Measurements from ENCODE around the gene TAS2R13. TPM values are rescaled to one million over a fixed set of nuclear protein-coding genes. Genes with fewer than 3 reads are reported as not detected.

The TAS2R13 gene
- total RNA-seq, 1 donor from 2014 or later = 2.0 TPM

DNA sequence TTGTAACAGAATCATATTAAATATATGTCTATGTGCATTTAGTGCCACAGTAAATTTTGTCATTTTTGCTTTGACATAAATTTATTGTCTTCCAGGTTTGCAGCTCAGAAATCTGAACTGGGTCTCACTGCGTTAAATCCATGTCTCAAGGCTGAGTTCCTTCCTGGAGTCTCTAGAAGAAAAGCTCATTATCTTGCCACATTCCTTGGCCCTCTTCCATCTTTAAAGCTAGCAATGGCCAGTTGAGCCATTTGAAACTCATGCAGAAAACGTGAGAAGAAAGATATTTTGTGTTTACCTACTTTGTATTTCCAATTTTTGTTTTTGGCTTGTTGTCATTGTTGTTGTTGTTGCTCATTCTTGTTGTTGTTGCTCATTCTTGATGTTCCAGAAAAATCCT lies 36.0 kb downstream of the TAS2R13 start:
- Histone ChIP-seq H3K4me1 (no peaks in the 10 kb centered on the region), H3K27ac (no peak overlapping the region), H3K4me2 (no peak overlapping the region), H3K9ac (no peak overlapping the region), H3K4me3 (no peak overlapping the region), H3K9me3 (ENCODE audit: low read depth) (no peaks in the 10 kb centered on the region), H3K36me3 (peaks cover 4% of the 10 kb centered on the region), H3F3A (ENCODE audit: low read depth) (no peaks in the 10 kb centered on the region), H3K79me2 (ENCODE audit: low read depth) (no peaks in the 10 kb centered on the region), H4K20me1 (ENCODE audit: low read depth) (no peaks in the 10 kb centered on the region), H2AFZ (replicated peaks) (no peak overlapping the region), H3K27me3 (no peaks in the 10 kb centered on the region)
- no peak for DNase-seq (ENCODE audit: low spot score)
- Mint-ChIP-seq H3K27ac (no peak overlapping the region), H3K4me3 (no peak overlapping the region), H3K36me3 (peaks cover 6% of the 10 kb centered on the region), H3K27me3 (ENCODE audit: insufficient read depth, low read depth) (no peaks in the 10 kb centered on the region), H3K4me1 (no peaks in the 10 kb centered on the region), H3K9me3 (no peaks in the 10 kb centered on the region)
- TF ChIP-seq EZH2 (IDR thresholded peaks at IDR 0.05) = no peak

DNA sequence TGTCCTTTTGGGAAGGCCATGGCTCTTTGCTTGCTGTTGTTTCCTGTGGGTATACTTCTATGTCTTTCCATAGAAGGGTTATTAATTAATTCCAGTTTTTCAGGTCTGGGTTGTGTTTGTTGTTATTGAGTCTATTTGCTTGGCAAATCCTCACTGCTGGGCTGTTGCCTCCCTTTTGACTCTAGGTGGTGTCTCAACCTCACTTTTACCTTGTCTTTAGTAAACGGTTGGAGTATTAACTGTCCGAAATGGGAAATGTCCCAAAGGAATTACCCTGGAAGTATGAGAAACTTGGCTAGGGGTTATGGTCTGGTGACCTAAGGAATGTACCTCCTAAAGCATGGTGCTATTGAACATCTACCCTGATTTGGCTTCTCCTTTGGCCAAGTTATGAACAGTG lies 42.0 kb downstream of the TAS2R13 start:
- TF ChIP-seq EZH2phosphoT487 (IDR thresholded peaks at IDR 0.05) = no peak
- TF ChIP-seq, protein P1, sequence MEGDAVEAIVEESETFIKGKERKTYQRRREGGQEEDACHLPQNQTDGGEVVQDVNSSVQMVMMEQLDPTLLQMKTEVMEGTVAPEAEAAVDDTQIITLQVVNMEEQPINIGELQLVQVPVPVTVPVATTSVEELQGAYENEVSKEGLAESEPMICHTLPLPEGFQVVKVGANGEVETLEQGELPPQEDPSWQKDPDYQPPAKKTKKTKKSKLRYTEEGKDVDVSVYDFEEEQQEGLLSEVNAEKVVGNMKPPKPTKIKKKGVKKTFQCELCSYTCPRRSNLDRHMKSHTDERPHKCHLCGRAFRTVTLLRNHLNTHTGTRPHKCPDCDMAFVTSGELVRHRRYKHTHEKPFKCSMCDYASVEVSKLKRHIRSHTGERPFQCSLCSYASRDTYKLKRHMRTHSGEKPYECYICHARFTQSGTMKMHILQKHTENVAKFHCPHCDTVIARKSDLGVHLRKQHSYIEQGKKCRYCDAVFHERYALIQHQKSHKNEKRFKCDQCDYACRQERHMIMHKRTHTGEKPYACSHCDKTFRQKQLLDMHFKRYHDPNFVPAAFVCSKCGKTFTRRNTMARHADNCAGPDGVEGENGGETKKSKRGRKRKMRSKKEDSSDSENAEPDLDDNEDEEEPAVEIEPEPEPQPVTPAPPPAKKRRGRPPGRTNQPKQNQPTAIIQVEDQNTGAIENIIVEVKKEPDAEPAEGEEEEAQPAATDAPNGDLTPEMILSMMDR (IDR thresholded peaks at IDR 0.05) = peak; percentile 18
- no peak for DNase-seq (ENCODE audit: low spot score)
- Histone ChIP-seq H3K27ac (no peak overlapping the region), H3K79me2 (ENCODE audit: low read depth) (no peaks in the 10 kb centered on the region), H3K4me1 (no peaks in the 10 kb centered on the region), H3F3A (ENCODE audit: low read depth) (no peaks in the 10 kb centered on the region), H4K20me1 (ENCODE audit: low read depth) (no peaks in the 10 kb centered on the region), H2AFZ (replicated peaks) (no peak overlapping the region), H3K4me2 (no peak overlapping the region), H3K9ac (no peak overlapping the region), H3K9me3 (ENCODE audit: low read depth) (no peaks in the 10 kb centered on the region), H3K36me3 (no peaks in the 10 kb centered on the region), H3K4me3 (no peak overlapping the region), H3K27me3 (no peaks in the 10 kb centered on the region)
- Mint-ChIP-seq H3K4me1 (no peaks in the 10 kb centered on the region), H3K27me3 (ENCODE audit: insufficient read depth, low read depth) (no peaks in the 10 kb centered on the region), H3K27ac (no peak overlapping the region), H3K4me3 (no peak overlapping the region), H3K9me3 (no peaks in the 10 kb centered on the region), H3K36me3 (peaks cover 3% of the 10 kb centered on the region)

DNA sequence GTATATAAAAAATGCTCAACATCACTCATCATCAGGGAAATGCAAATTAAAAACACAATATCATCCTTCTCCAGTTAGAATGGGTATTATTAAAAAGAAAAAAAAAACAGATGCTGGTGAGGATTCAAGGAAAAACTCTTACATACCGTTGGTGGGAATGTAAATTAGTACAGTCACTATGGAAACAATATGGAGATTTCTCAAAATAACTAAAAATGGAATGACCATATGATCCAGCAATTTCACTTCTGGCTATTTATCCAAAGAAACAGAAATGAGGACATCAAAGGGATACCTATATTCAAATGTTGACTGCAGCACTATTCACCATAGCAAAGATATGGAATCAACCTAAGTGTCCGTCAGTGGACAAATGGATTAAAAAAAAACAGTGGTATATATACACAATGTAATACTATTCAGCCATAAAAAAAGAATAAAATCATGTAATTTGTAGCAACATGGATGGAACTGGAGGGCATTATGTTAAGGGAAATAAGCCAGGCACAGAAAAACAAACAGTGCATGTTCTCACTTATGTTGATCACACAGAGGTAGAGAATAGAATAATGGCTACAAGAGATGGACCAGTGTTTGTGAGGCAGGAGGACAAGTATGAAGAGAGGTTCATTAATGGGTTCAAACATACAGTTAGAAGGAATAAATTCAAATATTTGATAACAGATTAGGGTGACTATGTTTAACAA lies 45.7 kb downstream of the TAS2R13 start:
- no peaks in the 10 kb centered on the region for H4K20me1 ChIP-seq (ENCODE audit: low read depth)
- Mint-ChIP-seq H3K9me3 (peaks cover 4% of the 10 kb centered on the region), H3K27ac (no peak overlapping the region), H3K4me3 (no peak overlapping the region), H3K36me3 (peaks cover 11% of the 10 kb centered on the region), H3K4me1 (no peaks in the 10 kb centered on the region), H3K27me3 (ENCODE audit: insufficient read depth, low read depth) (no peaks in the 10 kb centered on the region)
- no peaks in the 10 kb centered on the region for H3K36me3 ChIP-seq
- H3K9ac ChIP-seq = no peak overlapping the region
- no peak for DNase-seq (ENCODE audit: low spot score)
- H2AFZ ChIP-seq (replicated peaks) = no peak overlapping the region
- H3K79me2 ChIP-seq (ENCODE audit: low read depth) = no peaks in the 10 kb centered on the region
- TF ChIP-seq EZH2 (IDR thresholded peaks at IDR 0.05) = no peak
- TF ChIP-seq, protein P1 (IDR thresholded peaks at IDR 0.05) = no peak
- no peak for TF ChIP-seq EZH2phosphoT487 (IDR thresholded peaks at IDR 0.05)
- H3K4me2 ChIP-seq = no peak overlapping the region
- no peak overlapping the region for H3K27ac ChIP-seq
- no peaks in the 10 kb centered on the region for H3K4me1 ChIP-seq
- no peak overlapping the region for H3K4me3 ChIP-seq
- no peaks in the 10 kb centered on the region for H3F3A ChIP-seq (ENCODE audit: low read depth)
- H3K27me3 ChIP-seq = no peaks in the 10 kb centered on the region
- H3K9me3 ChIP-seq (ENCODE audit: low read depth) = no peaks in the 10 kb centered on the region

DNA sequence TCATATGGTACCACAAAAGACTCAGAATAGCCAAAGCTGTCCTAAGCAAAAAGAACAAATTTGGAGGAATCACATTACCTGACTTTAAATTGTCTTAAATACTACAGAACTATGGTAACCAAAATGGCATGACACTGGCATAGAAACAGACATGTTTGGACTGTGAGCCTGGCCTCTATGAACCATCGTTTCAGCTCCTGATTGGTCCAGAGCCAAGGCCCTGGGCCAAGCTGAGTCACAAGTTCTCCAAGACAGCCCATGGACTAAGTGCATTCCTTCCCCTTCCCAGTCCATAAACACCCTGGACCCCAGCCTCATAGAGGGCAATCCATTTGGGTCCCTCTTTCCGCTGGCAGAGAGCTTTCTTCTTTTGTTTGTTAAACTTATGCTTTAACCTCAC lies 48.0 kb downstream of the TAS2R13 start:
- Histone ChIP-seq H3K27ac (no peak overlapping the region), H3F3A (ENCODE audit: low read depth) (no peaks in the 10 kb centered on the region), H3K4me1 (no peaks in the 10 kb centered on the region), H4K20me1 (ENCODE audit: low read depth) (no peaks in the 10 kb centered on the region), H3K27me3 (no peaks in the 10 kb centered on the region), H2AFZ (replicated peaks) (no peak overlapping the region), H3K79me2 (ENCODE audit: low read depth) (no peaks in the 10 kb centered on the region), H3K4me3 (no peak overlapping the region), H3K36me3 (peaks cover 13% of the 10 kb centered on the region), H3K9ac (no peak overlapping the region), H3K9me3 (ENCODE audit: low read depth) (peaks cover 4% of the 10 kb centered on the region), H3K4me2 (no peak overlapping the region)
- H3K9me3 Mint-ChIP-seq = peaks cover 23% of the 10 kb centered on the region
- H3K27me3 Mint-ChIP-seq (ENCODE audit: insufficient read depth, low read depth) = no peaks in the 10 kb centered on the region
- peaks cover 29% of the 10 kb centered on the region for H3K36me3 Mint-ChIP-seq
- no peaks in the 10 kb centered on the region for H3K4me1 Mint-ChIP-seq
- DNase-seq (ENCODE audit: low spot score) = no peak
- no peak overlapping the region for H3K27ac Mint-ChIP-seq
- TF ChIP-seq EZH2 (IDR thresholded peaks at IDR 0.05) (no peak), EZH2phosphoT487 (IDR thresholded peaks at IDR 0.05) (no peak)
- TF ChIP-seq, protein P1 (IDR thresholded peaks at IDR 0.05) = no peak
- no peak overlapping the region for H3K4me3 Mint-ChIP-seq
